GM12874 (cell line): Measurements from ENCODE around the gene ARL10.

ENCODE experiments used
- TF ChIP-seq, protein P1 (sequence below): IDR thresholded peaks from 2 replicates; pipeline ENCODE4 v1.5.1; 2011; ENCODE audit warnings: low read depth, mild to moderate bottlenecking, control low read depth, low read length, moderate library complexity; ENCODE audit not compliant: insufficient read depth

The ARL10 gene

GRCh38 chr5:176355400-176356178, 9.7 kb upstream of the ARL10 start:
- TF ChIP-seq, protein P1, sequence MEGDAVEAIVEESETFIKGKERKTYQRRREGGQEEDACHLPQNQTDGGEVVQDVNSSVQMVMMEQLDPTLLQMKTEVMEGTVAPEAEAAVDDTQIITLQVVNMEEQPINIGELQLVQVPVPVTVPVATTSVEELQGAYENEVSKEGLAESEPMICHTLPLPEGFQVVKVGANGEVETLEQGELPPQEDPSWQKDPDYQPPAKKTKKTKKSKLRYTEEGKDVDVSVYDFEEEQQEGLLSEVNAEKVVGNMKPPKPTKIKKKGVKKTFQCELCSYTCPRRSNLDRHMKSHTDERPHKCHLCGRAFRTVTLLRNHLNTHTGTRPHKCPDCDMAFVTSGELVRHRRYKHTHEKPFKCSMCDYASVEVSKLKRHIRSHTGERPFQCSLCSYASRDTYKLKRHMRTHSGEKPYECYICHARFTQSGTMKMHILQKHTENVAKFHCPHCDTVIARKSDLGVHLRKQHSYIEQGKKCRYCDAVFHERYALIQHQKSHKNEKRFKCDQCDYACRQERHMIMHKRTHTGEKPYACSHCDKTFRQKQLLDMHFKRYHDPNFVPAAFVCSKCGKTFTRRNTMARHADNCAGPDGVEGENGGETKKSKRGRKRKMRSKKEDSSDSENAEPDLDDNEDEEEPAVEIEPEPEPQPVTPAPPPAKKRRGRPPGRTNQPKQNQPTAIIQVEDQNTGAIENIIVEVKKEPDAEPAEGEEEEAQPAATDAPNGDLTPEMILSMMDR = no peak

GRCh38 chr5:176356179-176356566, 9.1 kb upstream of the ARL10 start:
- TF ChIP-seq, protein P1 = no peak

DNA sequence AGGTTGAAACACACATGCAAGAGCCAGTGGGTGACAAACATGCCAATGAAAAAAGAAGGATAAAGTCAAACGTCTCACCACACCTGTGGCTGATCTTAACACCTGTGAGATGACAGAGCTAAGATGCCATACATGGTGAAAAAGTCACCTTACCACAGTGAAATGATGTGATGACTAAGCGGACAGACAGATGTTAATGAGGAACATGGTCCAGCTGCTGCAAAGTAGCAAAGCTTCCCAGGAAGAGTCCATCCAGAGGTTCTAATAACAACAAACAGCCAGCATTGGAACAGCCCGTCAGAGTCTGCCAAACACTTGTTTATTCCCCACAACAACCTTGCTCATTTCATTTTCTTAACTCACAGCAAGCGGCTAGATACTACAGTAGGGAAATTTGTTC, 5.6 kb upstream of the ARL10 start:
- TF ChIP-seq, protein P1 = no peak

DNA sequence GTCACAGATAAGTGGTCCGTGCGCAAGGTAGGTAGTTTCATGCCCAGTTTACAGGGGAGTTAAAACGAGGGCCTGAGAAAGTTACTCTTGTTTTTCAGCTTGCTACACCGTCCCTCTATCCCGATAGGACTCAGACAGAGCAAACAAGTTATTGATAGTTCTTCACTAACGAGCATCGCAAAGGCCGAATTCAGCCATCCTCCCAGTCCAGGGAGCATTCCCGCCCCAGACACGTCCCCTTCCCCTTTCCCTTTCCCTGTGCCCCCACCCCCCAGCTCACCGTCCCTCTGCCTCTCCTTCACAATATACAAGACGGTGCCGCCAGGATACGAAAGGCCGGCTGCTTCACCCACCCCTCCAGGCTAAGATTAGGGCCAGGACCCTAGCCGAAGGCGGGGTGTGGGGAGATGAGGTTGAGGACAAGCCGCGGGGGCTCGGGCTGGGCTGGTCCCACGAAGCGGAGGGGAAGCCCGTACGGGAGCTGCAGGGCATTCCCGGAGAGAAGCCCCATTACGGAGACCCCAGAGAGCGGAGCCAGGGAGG, 4.3 kb upstream of the ARL10 start:
- TF ChIP-seq, protein P1 = no peak

DNA sequence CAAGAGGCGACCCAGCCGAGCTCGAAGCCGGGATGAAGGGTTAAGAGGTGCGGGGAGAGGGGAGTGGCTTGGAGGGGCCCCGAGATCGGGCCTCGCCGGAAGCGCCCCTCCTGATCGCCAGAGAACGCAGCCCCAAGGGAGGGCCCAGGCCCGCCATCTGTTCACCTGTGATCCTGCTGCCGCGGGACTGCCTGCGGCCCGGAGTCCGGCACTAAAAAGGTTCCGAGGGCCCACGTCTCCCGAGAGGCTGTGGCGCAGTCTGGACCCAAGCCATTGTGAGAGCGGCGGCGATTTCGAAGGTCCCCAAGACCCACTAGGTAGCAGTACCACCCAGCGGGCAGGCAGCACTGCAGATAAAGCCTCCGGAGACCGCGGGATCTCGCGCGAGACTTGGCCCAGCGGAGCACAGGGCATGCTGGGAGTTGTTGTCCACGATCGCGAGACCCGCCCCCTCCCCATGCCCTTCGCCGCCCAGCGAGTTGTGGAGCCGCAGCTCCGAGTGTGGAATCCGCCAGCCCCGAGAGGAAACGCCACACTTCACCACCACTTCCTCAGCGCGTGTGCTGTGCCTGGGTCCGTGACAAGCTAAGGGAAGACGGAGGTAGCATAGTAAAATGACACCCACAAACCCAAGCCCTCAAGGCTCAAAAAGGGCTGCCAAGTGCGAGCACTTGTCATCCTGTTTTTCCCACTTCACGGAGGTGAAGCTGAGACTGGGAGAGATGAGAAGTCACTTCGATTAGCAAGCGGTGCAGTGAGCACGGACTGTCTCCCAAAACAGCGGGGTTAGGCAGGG, 3.7 kb upstream of the ARL10 start, which contains the start of gene KIAA1191:
Gene KIAA1191 (minus strand): TSS at position 328 of the 796 bp plus-strand sequence. CDS start 2,256 bp downstream, outside the sequence.
- TF ChIP-seq, protein P1 = 0 out of 2 replicates have a peak, but pooled peaks have one; percentile 30

GRCh38 chr5:176362233-176362490, 3.1 kb upstream of the ARL10 start:
- TF ChIP-seq, protein P1 = no peak

- TF ChIP-seq, protein P1 = no peak
Observed at GRCh38 chr5:176364765-176365350, 429 bp upstream of the ARL10 start.
